ENCODE measurements around the gene ITGAD. TPM values are rescaled to one million over a fixed set of nuclear protein-coding genes. Genes with fewer than 3 reads are reported as not detected.

Gene ITGAD
- not detected for total RNA-seq

GRCh38 chr16:31393056-31393455 lies at the start of gene ITGAD:
ITGAD (plus strand) TSS chr16:31393335; CDS start chr16:31393361, 26 bp downstream.
- TF ChIP-seq, protein P1, sequence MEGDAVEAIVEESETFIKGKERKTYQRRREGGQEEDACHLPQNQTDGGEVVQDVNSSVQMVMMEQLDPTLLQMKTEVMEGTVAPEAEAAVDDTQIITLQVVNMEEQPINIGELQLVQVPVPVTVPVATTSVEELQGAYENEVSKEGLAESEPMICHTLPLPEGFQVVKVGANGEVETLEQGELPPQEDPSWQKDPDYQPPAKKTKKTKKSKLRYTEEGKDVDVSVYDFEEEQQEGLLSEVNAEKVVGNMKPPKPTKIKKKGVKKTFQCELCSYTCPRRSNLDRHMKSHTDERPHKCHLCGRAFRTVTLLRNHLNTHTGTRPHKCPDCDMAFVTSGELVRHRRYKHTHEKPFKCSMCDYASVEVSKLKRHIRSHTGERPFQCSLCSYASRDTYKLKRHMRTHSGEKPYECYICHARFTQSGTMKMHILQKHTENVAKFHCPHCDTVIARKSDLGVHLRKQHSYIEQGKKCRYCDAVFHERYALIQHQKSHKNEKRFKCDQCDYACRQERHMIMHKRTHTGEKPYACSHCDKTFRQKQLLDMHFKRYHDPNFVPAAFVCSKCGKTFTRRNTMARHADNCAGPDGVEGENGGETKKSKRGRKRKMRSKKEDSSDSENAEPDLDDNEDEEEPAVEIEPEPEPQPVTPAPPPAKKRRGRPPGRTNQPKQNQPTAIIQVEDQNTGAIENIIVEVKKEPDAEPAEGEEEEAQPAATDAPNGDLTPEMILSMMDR (IDR thresholded peaks at IDR 0.05) = no peak
- no peak for TF ChIP-seq POLR2A (IDR thresholded peaks at IDR 0.05)
- TF ChIP-seq POLR2AphosphoS5 (IDR thresholded peaks at IDR 0.05; ENCODE audit: insufficient read depth in 1 of 2, low read depth in 1 of 2) = no peak
- Histone ChIP-seq H3K36me3 (no peaks in the 10 kb centered on the region), H3K9me3 (no peaks in the 10 kb centered on the region), H3K27me3 (no peaks in the 10 kb centered on the region), H3K4me1 (no peaks in the 10 kb centered on the region), H3K27ac (no peak within 1 kb of the TSS), H3K4me3 (no peak within 1 kb of the TSS)
- intact Hi-C loops (cut with DNase I) = no loop called here
- no peak for DNase-seq (ENCODE audit: extremely low spot score in 2 of 2)

DNA sequence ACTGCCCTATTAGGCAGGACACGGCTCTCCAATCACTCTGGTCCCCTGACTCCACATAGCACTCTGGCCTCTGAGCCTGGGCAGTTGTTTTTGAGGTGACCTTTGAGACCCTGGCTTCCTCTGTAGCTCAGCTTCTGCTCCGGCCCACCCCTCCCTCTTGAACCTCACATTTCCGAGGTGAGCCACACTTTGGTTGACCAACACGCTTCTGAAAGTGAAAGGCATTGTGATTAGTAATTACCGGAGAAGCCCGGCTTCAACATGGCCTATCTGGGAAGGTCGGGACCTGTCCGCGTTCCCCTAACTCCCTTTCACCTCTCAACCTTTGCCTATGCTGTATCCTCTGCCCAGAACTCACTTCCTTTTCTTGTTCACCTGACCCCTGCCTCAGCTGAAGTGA lies 48.4 kb upstream of the ITGAD start:
- H3K27ac ChIP-seq = no peak overlapping the region
- DNase-seq (ENCODE audit: extremely low spot score in 2 of 2) = no peak
- no peak for TF ChIP-seq POLR2A (IDR thresholded peaks at IDR 0.05)
- TF ChIP-seq, protein P1 (IDR thresholded peaks at IDR 0.05) = no peak
- no peak for TF ChIP-seq POLR2AphosphoS5 (IDR thresholded peaks at IDR 0.05; ENCODE audit: insufficient read depth in 1 of 2, low read depth in 1 of 2)
- H3K4me1 ChIP-seq = no peaks in the 10 kb centered on the region
- H3K36me3 ChIP-seq = no peaks in the 10 kb centered on the region
- no peaks in the 10 kb centered on the region for H3K9me3 ChIP-seq
- H3K4me3 ChIP-seq = no peak overlapping the region
- no peaks in the 10 kb centered on the region for H3K27me3 ChIP-seq
- intact Hi-C loops (cut with DNase I) = no loop called here

DNA sequence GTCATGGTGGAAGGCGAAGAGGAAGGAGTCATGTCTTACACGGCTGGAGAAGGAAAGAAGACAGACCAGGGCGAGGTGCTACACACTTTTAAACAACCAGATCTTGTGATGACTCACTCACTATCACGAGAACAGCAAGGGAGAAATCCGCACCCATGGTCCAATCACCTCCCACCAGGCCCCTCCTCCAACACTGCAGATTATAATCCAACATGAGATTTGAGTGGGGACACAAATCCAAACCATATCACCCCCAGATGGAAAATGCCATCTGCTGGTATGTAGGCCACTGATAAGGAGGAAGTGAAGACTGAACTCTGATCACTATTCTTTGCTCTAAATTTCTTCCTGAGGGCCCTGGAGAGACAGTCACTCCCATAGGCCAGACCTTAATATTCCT lies 45.7 kb upstream of the ITGAD start:
- no peak overlapping the region for H3K4me3 ChIP-seq
- no peaks in the 10 kb centered on the region for H3K9me3 ChIP-seq
- TF ChIP-seq, protein P1 (IDR thresholded peaks at IDR 0.05) = no peak
- TF ChIP-seq POLR2AphosphoS5 (IDR thresholded peaks at IDR 0.05; ENCODE audit: insufficient read depth in 1 of 2, low read depth in 1 of 2) (no peak), POLR2A (IDR thresholded peaks at IDR 0.05) (no peak)
- intact Hi-C loops (cut with DNase I) = no loop called here
- H3K27me3 ChIP-seq = no peaks in the 10 kb centered on the region
- DNase-seq (ENCODE audit: extremely low spot score in 2 of 2) = no peak
- no peak overlapping the region for H3K27ac ChIP-seq
- no peaks in the 10 kb centered on the region for H3K36me3 ChIP-seq
- H3K4me1 ChIP-seq = no peaks in the 10 kb centered on the region

- Histone ChIP-seq H3K36me3 (no peaks in the 10 kb centered on the region), H3K27ac (no peak overlapping the region), H3K27me3 (no peaks in the 10 kb centered on the region), H3K4me3 (no peak overlapping the region), H3K4me1 (no peaks in the 10 kb centered on the region), H3K9me3 (no peaks in the 10 kb centered on the region)
- intact Hi-C loops (cut with DNase I) = no loop called here
- TF ChIP-seq POLR2AphosphoS5 (IDR thresholded peaks at IDR 0.05; ENCODE audit: insufficient read depth in 1 of 2, low read depth in 1 of 2) (no peak), POLR2A (IDR thresholded peaks at IDR 0.05) (no peak)
- TF ChIP-seq, protein P1 (IDR thresholded peaks at IDR 0.05) = no peak
- DNase-seq (ENCODE audit: extremely low spot score in 2 of 2) = no peak
Observed at GRCh38 chr16:31348579-31348978, 44.6 kb upstream of the ITGAD start.

- TF ChIP-seq, protein P1 (IDR thresholded peaks at IDR 0.05) = no peak
- TF ChIP-seq POLR2A (IDR thresholded peaks at IDR 0.05) (no peak), POLR2AphosphoS5 (IDR thresholded peaks at IDR 0.05; ENCODE audit: insufficient read depth in 1 of 2, low read depth in 1 of 2) (no peak)
Observed at GRCh38 chr16:31350275-31351005, 42.7 kb upstream of the ITGAD start.

More at GRCh38 chr16:31350275-31351005, 42.7 kb upstream of the ITGAD start:
- DNase-seq (ENCODE audit: extremely low spot score in 2 of 2) = no peak
- Histone ChIP-seq H3K9me3 (no peaks in the 10 kb centered on the region), H3K4me1 (no peaks in the 10 kb centered on the region), H3K4me3 (no peak overlapping the region), H3K27me3 (no peaks in the 10 kb centered on the region), H3K36me3 (no peaks in the 10 kb centered on the region), H3K27ac (no peak overlapping the region)
- intact Hi-C loops (cut with DNase I) = no loop called here
